Central memory CD8-positive, alpha-beta T cell (primary cell): ENCODE data around the gene UMPS.
"Not testable (repeated sequence)": the region's sequence is repeated elsewhere in the genome, so short reads cannot be mapped to it uniquely, and the experiment has no call there.

Experiments
- ATAC-seq: fragments of 150-1000 bp; cut with Tn5 transposase; replicated peaks from 2 replicates; pipeline ENCODE4 v1.10.0; 2022; ENCODE audit warnings: mild to moderate bottlenecking, moderate FRiP score, moderate number of reproducible peaks; ENCODE audit not compliant: poor library complexity, severe bottlenecking; ENCODE audit errors: extremely low read depth
- DNase-seq, 2 donors: peaks; one replicate each; pipeline ENCODE4 v3.0.0; 2021; ENCODE audit warnings: low spot score in 2 of 2
- H3K27ac Mint-ChIP-seq: one replicate; pipeline ENCODE4 v1.8.0; 2022; ENCODE audit warnings: low read depth, mild to moderate bottlenecking, moderate library complexity, mixed read lengths
- H3K27me3 Mint-ChIP-seq: one replicate; pipeline ENCODE4 v1.8.0; 2022; ENCODE audit warnings: mixed read lengths
- H3K36me3 Mint-ChIP-seq: one replicate; pipeline ENCODE4 v1.8.0; 2022; ENCODE audit warnings: mild to moderate bottlenecking, moderate library complexity, mixed read lengths; ENCODE audit not compliant: insufficient read depth
- H3K4me1 Mint-ChIP-seq: one replicate; pipeline ENCODE4 v1.8.0; 2022; ENCODE audit warnings: mixed read lengths
- H3K4me3 Mint-ChIP-seq: one replicate; pipeline ENCODE4 v1.8.0; 2022; ENCODE audit warnings: mild to moderate bottlenecking, moderate library complexity, mixed read lengths
- H3K9me3 Mint-ChIP-seq: one replicate; pipeline ENCODE4 v1.8.0; 2022; ENCODE audit warnings: mixed read lengths

UMPS gene

DNA sequence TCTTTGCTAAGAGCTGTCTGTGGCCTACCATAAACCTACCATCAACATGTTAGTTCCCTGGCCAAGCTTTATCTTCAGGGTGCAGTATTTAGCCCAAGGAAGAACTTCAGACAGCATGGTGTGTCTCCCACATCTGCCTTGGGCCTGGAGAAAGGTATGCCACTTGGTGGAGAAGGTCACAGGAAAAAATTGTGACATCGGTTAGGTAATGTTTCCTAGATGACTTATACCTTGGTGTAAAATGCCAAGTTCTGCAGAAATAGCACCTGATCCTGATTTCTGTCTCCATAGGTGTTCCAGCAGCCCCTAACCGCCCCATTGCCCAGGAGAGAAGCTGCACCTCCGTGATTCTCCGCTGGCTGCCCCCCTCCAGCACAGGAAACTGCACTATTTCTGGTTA lies 33.0 kb upstream of the UMPS start:
- DNase-seq (no peak), ATAC-seq (no peak)
- Mint-ChIP-seq H3K27me3 (peaks cover 37% of the 10 kb centered on the region), H3K36me3 (no peaks in the 10 kb centered on the region), H3K9me3 (no peaks in the 10 kb centered on the region), H3K4me3 (no peak overlapping the region), H3K4me1 (no peaks in the 10 kb centered on the region), H3K27ac (no peak overlapping the region)

- ATAC-seq (no peak), DNase-seq (no peak)
- Mint-ChIP-seq H3K4me1 (no peaks in the 10 kb centered on the region), H3K4me3 (no peak overlapping the region), H3K9me3 (no peaks in the 10 kb centered on the region), H3K27ac (no peak overlapping the region), H3K27me3 (peaks cover 46% of the 10 kb centered on the region), H3K36me3 (no peaks in the 10 kb centered on the region)
These were observed 32.1 kb upstream of the UMPS start for GRCh38 chr3:124698030-124698770.

DNA sequence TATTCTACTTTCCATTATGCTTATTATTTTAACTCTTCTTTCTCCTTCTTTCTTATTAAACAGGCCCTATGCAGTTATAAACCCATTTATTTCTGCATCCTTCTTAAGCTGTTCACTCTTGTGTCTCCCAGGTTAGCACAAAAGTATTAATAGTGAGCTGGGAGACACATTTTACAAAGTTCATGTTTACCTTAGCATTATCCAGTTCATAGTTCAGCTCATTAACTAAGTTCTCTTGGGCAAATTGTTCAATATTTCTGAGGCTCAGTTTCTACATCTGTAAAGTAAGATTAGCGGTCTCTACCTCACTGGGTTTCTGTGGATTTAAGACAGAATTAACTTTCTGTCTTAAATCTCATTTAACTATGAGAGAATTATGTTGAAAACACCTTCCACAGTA lies 31.2 kb upstream of the UMPS start:
- Mint-ChIP-seq H3K4me1 (no peaks in the 10 kb centered on the region), H3K4me3 (no peak overlapping the region), H3K27me3 (peaks cover 53% of the 10 kb centered on the region), H3K36me3 (no peaks in the 10 kb centered on the region), H3K27ac (no peak overlapping the region), H3K9me3 (no peaks in the 10 kb centered on the region)
- ATAC-seq, result no peak
- no peak for DNase-seq

GRCh38 chr3:124699686-124700396 lies 30.4 kb upstream of the UMPS start:
- no peak for ATAC-seq
- no peaks in the 10 kb centered on the region for H3K36me3 Mint-ChIP-seq
- peaks cover 53% of the 10 kb centered on the region for H3K27me3 Mint-ChIP-seq
- H3K9me3 Mint-ChIP-seq, result no peaks in the 10 kb centered on the region
- DNase-seq, result no peak
- H3K27ac Mint-ChIP-seq, result no peak overlapping the region
- H3K4me1 Mint-ChIP-seq, result no peaks in the 10 kb centered on the region
- H3K4me3 Mint-ChIP-seq, result no peak overlapping the region

- no peaks in the 10 kb centered on the region for H3K4me1 Mint-ChIP-seq
- ATAC-seq (no peak), DNase-seq (no peak)
- H3K27me3 Mint-ChIP-seq, result peaks cover 62% of the 10 kb centered on the region
- H3K36me3 Mint-ChIP-seq, result no peaks in the 10 kb centered on the region
- H3K4me3 Mint-ChIP-seq, result no peak overlapping the region
- H3K27ac Mint-ChIP-seq, result no peak overlapping the region
- no peaks in the 10 kb centered on the region for H3K9me3 Mint-ChIP-seq
These were observed 29.2 kb upstream of the UMPS start for GRCh38 chr3:124700880-124701684.

GRCh38 chr3:124701687-124702086 lies 28.6 kb upstream of the UMPS start:
- ATAC-seq (no peak), DNase-seq (no peak)
- Mint-ChIP-seq H3K27ac (no peak overlapping the region), H3K36me3 (no peaks in the 10 kb centered on the region), H3K27me3 (peaks cover 64% of the 10 kb centered on the region), H3K4me3 (no peak overlapping the region), H3K9me3 (no peaks in the 10 kb centered on the region), H3K4me1 (no peaks in the 10 kb centered on the region)

DNA sequence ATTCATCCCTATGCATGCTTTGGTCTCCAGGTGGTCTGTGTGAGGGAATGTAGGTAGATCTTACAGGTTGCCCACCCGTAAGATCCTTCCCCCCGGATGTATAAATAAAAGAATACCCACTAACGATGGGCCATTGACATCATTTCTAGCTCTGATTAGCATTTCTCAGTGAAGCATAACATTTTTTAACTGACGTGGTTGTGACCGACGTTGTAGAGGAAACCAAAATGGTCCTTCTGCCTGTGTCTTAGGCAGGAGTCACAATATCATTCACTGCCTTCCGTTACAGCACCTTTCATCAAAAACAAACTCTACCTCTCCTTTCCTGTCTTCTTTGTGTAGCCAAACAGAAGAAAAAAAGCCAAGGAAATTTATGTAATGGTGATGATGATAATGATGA lies 27.3 kb upstream of the UMPS start:
- no peaks in the 10 kb centered on the region for H3K9me3 Mint-ChIP-seq
- H3K36me3 Mint-ChIP-seq, result no peaks in the 10 kb centered on the region
- H3K4me1 Mint-ChIP-seq, result no peaks in the 10 kb centered on the region
- no peak overlapping the region for H3K27ac Mint-ChIP-seq
- ATAC-seq, result no peak
- no peak overlapping the region for H3K4me3 Mint-ChIP-seq
- H3K27me3 Mint-ChIP-seq, result peaks cover 71% of the 10 kb centered on the region
- DNase-seq, result no peak

DNA sequence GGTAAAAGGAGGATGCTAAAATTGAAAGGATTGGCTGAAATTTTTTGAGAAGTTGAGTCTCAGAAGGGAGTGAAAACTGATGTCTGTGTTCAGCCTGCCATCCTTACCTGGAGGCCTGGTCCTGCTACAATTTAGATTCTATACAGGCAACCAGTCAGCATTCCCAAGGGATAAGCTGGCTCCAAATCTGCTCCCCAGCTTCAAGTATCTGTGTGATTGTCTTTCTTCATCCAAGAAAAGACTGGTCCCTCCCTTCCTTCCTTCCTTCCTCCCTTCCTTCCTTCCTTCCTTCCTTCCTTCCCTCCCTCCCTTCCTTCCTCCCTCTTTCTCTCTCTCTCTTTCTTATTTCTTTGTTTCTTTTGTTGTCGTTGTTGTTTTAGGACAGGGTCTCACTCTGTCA lies 24.7 kb upstream of the UMPS start:
- no peak overlapping the region for H3K4me3 Mint-ChIP-seq
- H3K27ac Mint-ChIP-seq, result no peak overlapping the region
- DNase-seq (no peak), ATAC-seq (no peak)
- no peaks in the 10 kb centered on the region for H3K4me1 Mint-ChIP-seq
- H3K36me3 Mint-ChIP-seq, result no peaks in the 10 kb centered on the region
- no peaks in the 10 kb centered on the region for H3K9me3 Mint-ChIP-seq
- peaks cover 86% of the 10 kb centered on the region for H3K27me3 Mint-ChIP-seq

DNA sequence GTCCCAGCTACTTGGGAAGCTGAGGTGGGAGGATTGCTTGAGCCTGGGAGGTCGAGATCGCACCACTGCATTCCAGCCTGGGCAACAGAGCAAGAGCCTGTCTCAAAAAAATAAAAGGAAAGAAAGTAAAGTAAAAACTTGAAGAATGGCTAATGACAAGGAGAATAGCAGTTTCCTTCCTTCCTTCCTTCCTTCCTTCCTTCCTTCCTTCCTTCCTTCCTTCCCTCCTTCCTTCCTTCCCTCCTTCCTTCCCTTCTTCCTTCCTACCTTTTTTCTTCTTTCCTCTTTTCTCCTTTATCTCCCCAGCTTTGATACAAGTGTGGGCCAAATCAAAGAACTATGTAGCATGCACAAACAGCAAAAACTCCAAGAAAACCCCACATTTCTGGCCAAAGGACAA lies 23.0 kb upstream of the UMPS start:
- H3K36me3 Mint-ChIP-seq, ATAC-seq, DNase-seq, H3K4me1 Mint-ChIP-seq, H3K4me3 Mint-ChIP-seq, H3K27ac Mint-ChIP-seq, H3K9me3 Mint-ChIP-seq: not testable (repeated sequence)
- peaks cover 85% of the 10 kb centered on the region for H3K27me3 Mint-ChIP-seq

DNA sequence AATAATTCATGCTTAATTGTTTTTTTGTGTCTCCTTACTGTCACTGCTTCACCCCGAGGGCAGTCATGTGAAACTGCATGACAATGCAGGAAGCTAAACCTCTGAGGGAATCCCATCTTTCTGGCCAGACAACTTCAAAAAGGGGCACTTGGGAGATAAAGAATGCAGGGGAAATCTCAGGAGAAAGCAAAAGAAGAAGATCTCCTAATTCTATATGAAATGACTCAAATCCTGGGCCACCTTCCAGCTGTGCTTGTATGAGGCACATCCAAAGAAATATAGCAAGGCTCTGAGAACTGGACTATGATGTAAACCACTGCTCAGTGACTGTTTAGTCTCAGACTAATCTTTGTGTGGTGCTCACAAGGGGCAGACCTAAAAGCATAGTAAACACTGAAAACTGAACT lies 22.6 kb upstream of the UMPS start:
- H3K27me3 Mint-ChIP-seq, result peaks cover 82% of the 10 kb centered on the region
- no peaks in the 10 kb centered on the region for H3K9me3 Mint-ChIP-seq
- no peak overlapping the region for H3K27ac Mint-ChIP-seq
- no peaks in the 10 kb centered on the region for H3K36me3 Mint-ChIP-seq
- ATAC-seq (no peak), DNase-seq (no peak)
- no peak overlapping the region for H3K4me3 Mint-ChIP-seq
- H3K4me1 Mint-ChIP-seq, result no peaks in the 10 kb centered on the region

- peaks cover 66% of the 10 kb centered on the region for H3K27me3 Mint-ChIP-seq
- no peak overlapping the region for H3K27ac Mint-ChIP-seq
- H3K4me3 Mint-ChIP-seq, result no peak overlapping the region
- H3K4me1 Mint-ChIP-seq, result no peaks in the 10 kb centered on the region
- H3K9me3 Mint-ChIP-seq, result no peaks in the 10 kb centered on the region
- no peak for ATAC-seq
- DNase-seq, result no peak
- H3K36me3 Mint-ChIP-seq, result no peaks in the 10 kb centered on the region
These were observed 15.9 kb upstream of the UMPS start for GRCh38 chr3:124714223-124714853.

DNA sequence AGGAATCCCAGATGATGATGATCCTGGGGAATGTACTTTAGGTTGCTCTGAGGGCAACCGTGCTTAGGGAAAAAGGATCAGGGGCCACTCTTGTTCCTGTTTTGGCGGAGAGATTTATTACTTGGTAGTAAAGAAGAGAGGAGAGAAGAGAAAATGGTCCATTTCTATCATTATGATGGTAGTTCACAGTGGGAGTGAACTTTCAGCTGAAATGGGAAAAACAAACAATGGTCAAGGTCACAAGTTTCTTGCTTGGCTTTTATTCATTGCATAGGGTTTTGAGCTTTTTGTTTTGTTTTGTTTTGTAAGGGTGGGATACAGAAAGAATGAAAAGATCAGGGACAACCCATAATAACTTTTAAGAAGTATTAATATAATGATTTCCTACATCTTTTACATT lies 7.7 kb upstream of the UMPS start:
- DNase-seq (no peak), ATAC-seq (no peak)
- Mint-ChIP-seq H3K27me3 (peaks cover 74% of the 10 kb centered on the region), H3K4me3 (no peak overlapping the region), H3K27ac (no peak overlapping the region), H3K9me3 (no peaks in the 10 kb centered on the region), H3K36me3 (no peaks in the 10 kb centered on the region), H3K4me1 (no peaks in the 10 kb centered on the region)
